ENCODE results near the gene CCR6.

DNA sequence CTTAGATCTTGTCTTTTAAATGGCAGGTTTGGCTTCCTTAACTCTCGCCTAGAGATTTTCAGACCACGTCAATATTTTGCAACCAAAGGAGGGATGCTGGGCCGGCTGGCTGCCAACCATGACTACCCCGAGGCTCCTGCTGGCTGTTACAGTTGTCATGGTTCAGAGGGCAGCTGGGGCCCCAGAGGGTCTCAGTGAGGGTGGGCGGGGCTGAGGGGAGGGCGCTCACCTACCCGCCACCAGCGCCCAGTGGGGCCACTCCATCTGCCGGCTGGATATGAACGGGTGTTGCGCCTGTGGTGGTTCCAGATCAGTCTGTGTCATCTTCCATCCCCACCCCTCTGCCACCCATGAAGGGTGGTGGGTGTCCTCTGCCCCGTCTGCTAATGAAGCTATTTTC is 22.6 kb downstream of the CCR6 start:
- TF ChIP-seq, protein P1, sequence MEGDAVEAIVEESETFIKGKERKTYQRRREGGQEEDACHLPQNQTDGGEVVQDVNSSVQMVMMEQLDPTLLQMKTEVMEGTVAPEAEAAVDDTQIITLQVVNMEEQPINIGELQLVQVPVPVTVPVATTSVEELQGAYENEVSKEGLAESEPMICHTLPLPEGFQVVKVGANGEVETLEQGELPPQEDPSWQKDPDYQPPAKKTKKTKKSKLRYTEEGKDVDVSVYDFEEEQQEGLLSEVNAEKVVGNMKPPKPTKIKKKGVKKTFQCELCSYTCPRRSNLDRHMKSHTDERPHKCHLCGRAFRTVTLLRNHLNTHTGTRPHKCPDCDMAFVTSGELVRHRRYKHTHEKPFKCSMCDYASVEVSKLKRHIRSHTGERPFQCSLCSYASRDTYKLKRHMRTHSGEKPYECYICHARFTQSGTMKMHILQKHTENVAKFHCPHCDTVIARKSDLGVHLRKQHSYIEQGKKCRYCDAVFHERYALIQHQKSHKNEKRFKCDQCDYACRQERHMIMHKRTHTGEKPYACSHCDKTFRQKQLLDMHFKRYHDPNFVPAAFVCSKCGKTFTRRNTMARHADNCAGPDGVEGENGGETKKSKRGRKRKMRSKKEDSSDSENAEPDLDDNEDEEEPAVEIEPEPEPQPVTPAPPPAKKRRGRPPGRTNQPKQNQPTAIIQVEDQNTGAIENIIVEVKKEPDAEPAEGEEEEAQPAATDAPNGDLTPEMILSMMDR (IDR thresholded peaks at IDR 0.05): no peak
- no peak for TF ChIP-seq POLR2A (IDR thresholded peaks at IDR 0.05)
